GM21825 (cell line): Measurements from ENCODE around the gene MT1H.

ENCODE experiments used
- ATAC-seq: cut with Tn5 transposase; IDR thresholded peaks from one replicate; pipeline ENCODE4 v1.9.1; 2021; ENCODE audit warnings: mild to moderate bottlenecking, moderate library complexity; ENCODE audit not compliant: unreplicated experiment

The MT1H gene

DNA sequence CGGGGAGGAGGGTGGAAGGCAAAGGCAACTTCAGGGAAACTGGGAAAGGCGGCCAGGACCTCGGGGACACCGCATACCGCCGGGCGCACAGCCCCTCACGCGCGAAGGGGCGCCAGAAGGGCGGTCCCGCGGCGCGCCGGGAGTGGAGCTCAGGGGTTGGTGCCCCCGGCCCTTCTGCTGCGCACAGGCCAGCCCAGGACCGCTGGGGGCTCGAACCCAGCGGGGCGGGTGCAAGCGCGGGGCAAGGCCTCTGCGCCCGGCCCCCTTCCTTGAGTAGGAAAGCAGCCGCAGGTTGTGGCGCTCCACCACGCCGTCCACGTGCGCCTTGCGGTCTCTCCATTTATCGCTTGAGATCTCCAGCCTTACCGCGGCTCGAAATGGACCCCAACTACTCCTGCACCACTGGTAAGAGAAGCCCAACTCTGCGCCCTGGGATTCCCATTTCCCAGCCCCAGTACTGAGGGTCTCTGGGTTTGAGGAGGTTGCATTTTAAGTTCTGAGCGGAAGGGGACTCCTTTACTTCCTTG, 34.1 kb upstream of the MT1H start:
- ATAC-seq: no peak

- ATAC-seq: no peak
Measured at GRCh38 chr16:56636616-56637413, 32.8 kb upstream of the MT1H start.

- ATAC-seq: no peak
Measured at GRCh38 chr16:56637814-56638750, 31.5 kb upstream of the MT1H start, which contains the start of gene MT1A. Gene MT1A (plus strand): TSS chr16:56638666. CDS start chr16:56638739, 73 bp downstream.

GRCh38 chr16:56639045-56639444, 30.6 kb upstream of the MT1H start:
- no peak for ATAC-seq

DNA sequence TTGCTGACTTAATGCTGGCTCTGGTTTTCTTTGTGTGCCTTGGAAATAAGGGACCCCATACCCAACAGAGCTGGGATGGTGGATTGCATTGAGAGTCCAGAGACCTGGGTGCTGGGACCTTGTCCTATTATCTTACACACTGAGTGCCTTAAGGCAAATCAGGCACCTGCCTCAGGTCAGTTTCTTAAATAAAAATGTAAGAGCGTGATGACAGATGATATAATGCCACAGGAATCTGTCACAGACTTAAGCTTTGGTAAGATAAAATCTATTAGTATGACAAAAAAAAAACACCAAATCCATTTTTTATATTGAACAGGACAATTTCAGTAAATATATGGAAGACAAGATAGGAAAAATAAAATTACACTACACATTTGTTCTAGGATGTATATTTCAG, 29.5 kb upstream of the MT1H start:
- no peak for ATAC-seq

GRCh38 chr16:56641166-56641565, 28.4 kb upstream of the MT1H start:
- ATAC-seq: no peak

DNA sequence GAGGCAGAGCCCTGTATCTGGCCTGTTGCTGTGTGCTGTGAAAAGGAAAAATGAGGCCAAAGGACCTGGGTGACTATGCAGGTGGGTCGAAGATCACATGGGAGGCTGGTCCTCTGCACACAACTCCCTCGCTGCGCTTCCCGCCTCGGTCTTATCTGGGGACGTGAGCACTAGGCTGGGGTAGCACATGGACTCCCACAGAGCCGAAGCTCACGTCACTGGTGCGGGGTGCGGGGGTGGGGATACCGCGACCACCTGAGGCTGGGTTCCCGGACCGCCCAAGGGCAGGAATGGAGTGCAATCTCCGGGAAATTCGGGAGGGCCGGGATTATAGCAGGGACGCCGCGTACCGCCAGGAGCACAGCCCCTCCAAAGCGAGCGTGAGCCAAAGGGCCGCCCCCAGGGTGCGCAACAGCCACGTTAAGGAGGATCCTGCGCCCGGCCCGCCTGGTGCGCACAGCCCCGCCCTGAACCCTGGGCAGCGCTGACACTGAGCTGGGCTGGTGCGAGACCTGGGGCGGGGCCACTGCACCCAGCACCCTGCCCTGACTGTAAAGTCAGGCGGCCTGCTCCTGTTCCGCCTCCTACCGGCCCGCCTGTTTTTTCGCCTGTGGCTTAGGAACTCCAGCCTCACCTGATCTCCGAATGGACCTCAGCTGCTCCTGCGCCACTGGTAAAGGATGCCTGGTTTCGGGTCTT, 26.4 kb upstream of the MT1H start:
- ATAC-seq: no peak

GRCh38 chr16:56643833-56644232, 25.8 kb upstream of the MT1H start:
- no peak for ATAC-seq

DNA sequence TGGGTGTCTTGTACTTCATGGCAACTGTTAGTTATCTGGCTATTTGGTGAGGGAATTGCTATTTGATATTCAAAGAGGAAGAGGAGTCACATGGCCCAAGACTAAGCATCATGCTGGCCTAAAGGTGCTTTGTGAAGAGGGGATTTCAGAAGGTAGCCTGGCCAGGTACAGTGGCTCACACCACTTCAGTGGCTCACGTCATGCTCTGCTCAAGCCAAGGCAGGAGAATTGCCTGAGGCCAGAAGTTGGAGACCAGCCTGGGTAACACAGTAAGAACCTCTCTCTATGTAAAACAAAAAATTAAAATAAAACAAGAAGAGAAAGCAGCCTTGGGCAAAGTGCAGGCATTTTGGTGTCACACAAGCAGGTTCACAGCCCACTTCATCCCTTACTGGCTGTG, 24.3 kb upstream of the MT1H start:
- no peak for ATAC-seq

DNA sequence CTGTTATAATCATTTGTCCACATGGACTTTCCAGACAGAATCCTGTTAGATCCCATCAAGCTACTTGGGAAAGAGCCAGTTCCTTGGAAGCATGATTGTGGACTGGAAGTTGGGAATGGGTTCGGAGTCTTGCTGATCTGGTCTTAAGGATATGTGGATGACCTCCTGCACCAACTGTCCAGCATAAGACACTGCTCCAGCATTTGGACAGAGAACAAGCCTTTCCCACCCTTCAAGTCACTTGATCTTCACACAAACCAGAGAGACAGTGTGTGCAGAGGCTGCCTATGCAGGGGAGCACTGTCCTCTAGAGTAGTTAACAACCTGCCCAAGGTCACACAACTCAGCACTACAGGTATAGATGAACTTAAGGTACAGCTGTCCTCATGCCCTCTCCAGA, 23.8 kb upstream of the MT1H start:
- no peak for ATAC-seq

DNA sequence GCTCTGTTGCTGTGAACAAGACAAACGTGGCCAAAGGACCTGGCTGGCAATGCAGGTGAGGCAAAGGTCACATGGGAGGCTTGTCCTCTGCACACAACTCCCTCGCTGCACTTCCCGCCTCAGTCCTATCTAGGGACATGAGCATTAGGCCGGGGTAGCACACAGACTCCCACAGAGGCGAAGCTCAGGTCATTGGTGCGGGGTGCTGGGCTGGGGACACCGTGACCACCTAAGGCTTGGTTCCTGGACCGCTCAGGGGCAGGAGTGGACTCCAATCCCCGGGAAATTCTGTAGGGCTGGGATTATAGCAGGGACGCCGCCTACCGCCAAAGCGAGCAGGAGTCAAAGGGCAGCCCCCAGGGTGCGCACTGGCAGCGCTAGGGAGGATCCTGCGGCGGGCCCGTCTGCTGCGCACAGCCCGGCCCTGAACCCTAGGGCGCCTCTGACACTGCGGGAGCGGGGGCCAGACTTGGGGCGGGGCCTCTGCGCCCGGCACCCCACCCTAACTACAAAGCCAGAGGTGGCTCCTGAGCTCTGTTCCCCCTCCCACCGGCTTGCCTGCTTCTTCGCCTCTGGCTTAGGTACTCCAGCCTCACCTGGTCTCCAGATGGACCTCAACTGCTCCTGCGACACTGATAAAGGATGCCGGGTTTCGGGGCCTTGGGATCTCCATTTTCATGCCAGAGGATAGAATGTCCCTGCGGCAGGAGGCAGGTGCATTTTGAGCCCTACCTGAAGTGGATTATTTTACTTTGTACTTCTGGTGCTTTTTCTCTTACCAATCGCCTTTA, 21.8 kb upstream of the MT1H start:
- no peak for ATAC-seq

DNA sequence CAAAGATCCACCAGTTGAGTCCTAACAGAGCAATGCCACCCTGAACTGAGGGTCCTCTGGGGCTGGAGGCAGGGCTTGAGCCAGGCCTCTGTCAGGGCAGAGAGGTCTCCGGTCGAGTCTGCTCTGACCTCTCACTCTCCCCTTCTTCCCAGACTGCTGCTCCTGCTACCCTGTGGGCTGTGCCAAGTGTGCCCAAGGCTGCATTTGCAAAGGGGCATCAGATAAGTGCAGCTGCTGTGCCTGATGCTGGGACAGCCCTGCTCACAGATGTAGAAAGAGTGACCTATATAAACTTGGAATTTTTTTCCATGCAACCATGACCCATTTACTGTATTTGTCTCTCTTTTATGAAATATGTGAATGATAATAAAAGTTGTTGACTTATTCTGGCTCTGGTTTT, 20.3 kb upstream of the MT1H start:
- no peak for ATAC-seq

DNA sequence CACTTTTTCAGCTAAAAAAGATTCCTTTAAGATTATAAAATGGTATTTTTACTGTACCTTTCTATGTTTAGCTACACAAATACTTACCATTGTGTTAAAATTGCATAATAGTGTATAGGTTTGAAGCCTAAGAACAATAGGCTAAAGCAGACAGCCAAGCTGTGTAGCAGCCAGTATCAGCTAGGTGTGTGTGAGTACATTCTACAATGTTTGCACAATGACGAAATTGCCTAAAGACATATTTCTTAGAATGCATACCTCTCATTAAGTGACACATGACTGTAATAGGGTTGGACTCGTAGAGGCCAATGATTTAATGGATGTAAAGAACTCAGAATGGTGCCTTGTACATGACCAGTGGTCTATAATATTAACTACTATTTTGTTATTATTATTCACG, 19.8 kb upstream of the MT1H start:
- no peak for ATAC-seq

- ATAC-seq: no peak
Measured at GRCh38 chr16:56651586-56651985, 18.0 kb upstream of the MT1H start, which contains the start of gene MT1B. Gene MT1B (plus strand): TSS chr16:56651886. CDS start chr16:56651954, 68 bp downstream.

- ATAC-seq: no peak
Measured at GRCh38 chr16:56652600-56652999, 17.0 kb upstream of the MT1H start.

DNA sequence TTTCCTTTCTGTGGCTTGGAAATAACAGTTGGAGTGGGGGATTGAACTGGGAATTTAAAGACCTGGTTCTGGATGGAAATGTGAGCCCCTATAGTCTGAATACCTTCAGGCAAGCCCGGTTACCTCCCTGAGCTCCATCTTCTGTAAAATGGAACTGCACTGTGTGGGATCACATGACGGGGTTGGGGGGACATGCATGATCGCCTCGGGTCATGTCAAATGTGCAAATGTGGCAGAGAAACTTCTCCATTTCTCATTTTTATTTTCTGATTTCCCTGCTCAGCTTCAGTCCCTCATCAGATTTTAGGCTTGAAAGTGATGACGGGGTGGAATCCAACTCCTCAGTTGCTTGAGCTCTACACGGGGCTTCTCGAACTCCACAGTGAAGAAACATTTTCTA, 16.4 kb upstream of the MT1H start:
- no peak for ATAC-seq

- ATAC-seq: no peak
Measured at GRCh38 chr16:56657555-56658326, 11.9 kb upstream of the MT1H start, which contains the start of gene MT1F. Gene MT1F (plus strand): TSS chr16:56657959. CDS start chr16:56658059, 100 bp downstream.

DNA sequence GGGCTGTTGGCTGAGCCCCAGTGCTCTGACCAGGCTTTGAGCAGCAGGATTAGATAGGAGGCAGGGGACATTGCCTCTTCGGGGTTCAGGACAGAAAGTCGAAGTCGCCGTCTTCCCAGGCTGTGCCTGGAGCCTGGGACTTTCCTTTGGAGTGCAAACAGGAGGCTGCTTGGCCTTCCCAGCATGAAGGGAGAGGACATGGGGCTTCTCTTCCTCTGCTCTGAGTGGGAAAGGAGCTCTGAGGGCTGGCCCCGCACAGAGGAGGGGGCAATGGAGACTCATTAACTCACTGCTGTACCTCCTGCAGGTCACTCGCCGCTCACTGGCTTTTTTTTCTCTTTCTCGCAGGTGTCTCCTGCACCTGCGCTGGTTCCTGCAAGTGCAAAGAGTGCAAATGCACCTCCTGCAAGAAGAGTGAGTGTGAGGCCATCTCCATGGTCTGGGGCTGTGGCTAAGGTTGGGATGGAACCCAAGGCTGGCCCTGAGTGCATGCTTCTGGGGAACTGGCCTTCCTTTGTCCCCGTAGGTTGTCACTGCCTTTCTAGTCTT, 11.2 kb upstream of the MT1H start:
- no peak for ATAC-seq
